ENCODE data around the gene GINS2. TPM values are rescaled to one million over a fixed set of nuclear protein-coding genes. Genes with fewer than 3 reads are reported as not detected.

Gene GINS2
- 12.0 TPM for total RNA-seq (2021; ENCODE audit: unreplicated experiment)
- polyA plus RNA-seq (2012; ENCODE audit: insufficient read length) = 4.2 TPM
- Bru-seq, nascent RNA = percentile 58 among the genes with signal in this experiment
- BruChase-seq, experiment 1, labeled RNA remaining after a 2-hour chase = percentile 54 among the genes with signal in this experiment
- BruChase-seq, experiment 2, labeled RNA remaining after a 6-hour chase = percentile 68 among the genes with signal in this experiment
- long read RNA-seq, transcript GINS2-201 (5 exons, 2,673 nt) = major isoform, 42 of 45 reads
- long read RNA-seq, partial matches to known transcripts = 1 of 45 reads
- long read RNA-seq, other reads (novel, unspliced or antisense) = 2 of 45 reads

DNA sequence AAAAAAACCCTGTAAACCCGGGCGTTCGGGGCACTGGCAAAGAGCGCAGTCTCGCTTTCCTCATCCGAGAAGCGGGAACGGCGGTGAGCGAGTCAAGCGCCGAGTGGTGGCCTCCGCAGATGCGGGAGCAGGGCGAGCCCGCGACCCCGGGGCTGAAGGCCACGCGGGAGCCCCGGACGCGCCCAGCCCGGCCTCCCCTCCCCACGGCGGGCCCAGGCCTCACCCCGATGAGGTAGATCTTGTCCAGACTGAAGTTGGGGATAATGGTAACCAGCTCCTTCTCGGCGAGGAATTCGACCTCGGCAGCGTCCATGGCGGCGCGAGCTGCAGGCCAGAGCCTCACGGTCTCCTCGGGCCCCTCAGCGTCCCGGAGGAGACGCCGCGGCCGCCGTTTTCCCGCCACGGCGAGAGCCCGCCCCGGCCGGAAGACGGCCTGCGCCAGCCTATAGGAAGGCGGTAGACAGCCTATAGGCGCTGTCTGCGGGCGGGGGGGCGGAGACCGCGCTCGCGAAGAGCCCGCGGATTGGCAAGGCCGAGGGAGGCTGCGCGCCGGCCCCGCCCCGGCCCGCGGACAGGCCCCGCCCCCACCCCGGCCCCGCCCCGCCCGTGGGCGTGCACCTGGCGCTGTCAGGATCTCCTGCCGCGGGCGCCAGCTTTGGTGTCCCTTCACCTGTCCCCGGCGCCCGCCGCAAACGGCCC, at the start of gene GINS2:
TSS of gene GINS2 (minus strand) at position 369 of the 699 bp plus-strand sequence. CDS start at position 313, 56 bp downstream.
- no peaks in the 10 kb centered on the region for H3K27me3 ChIP-seq (ENCODE audit: control insufficient read depth, insufficient read depth, low read length)
- ChIA-PET POLR2A (no interaction called here), CTCF (no interaction called here)
- DNase-seq (ENCODE audit: low read depth, low spot score) (no peak), ATAC-seq (peak; percentile 99)
- peaks cover 2% of the 10 kb centered on the region; the same call in 1 of the 2 replicates for H3K36me3 ChIP-seq (ENCODE audit: control insufficient read depth, insufficient read depth, low read length)
- no peaks in the 10 kb centered on the region for H3K9me3 ChIP-seq (ENCODE audit: control insufficient read depth, insufficient read depth, low read depth, low read length)
- H3K27ac ChIP-seq (ENCODE audit: low read length) = no peak within 1 kb of the TSS
- TF ChIP-seq SIN3A (IDR thresholded peaks at IDR 0.05; ENCODE audit: borderline replicate concordance, insufficient read depth, low read depth, low read length) (peak; percentile 90), CTCF (IDR thresholded peaks at IDR 0.05) (no peak)
- intact Hi-C loops (cut with micrococcal nuclease; ENCODE audit: unreplicated experiment) (no loop called here), in situ Hi-C loops (cut with HindIII; ENCODE audit: low pct_unique_long_range_greater_than_20kb, low sequenced_read_pairs) (no loop called here)
- peak within 1 kb of the TSS; percentile 68 for H3K4me3 ChIP-seq (ENCODE audit: low read depth in 2 of 2, low read length in 2 of 2)
- peaks cover 6% of the 10 kb centered on the region; the same call in 1 of the 2 replicates for H3K4me1 ChIP-seq (ENCODE audit: control insufficient read depth, insufficient read depth, low read length)
- BruUV-seq (replicated peaks) = no TSS peak

GRCh38 chr16:85736921-85737320, 48.2 kb upstream of the GINS2 start:
- ATAC-seq (no peak), DNase-seq (ENCODE audit: low read depth, low spot score) (no peak)
- intact Hi-C loops (cut with micrococcal nuclease; ENCODE audit: unreplicated experiment) (no loop called here), in situ Hi-C loops (cut with HindIII; ENCODE audit: low pct_unique_long_range_greater_than_20kb, low sequenced_read_pairs) (no loop called here)
- CTCF ChIA-PET = interaction anchor here (0.6 kb wide), 1 partner anchor 55 kb away, joined by 19 read pairs; no protein-coding TSS in a partner anchor
- no peaks in the 10 kb centered on the region for H3K9me3 ChIP-seq (ENCODE audit: control insufficient read depth, insufficient read depth, low read depth, low read length)
- no TSS peak for BruUV-seq (replicated peaks)
- no peaks in the 10 kb centered on the region for H3K4me1 ChIP-seq (ENCODE audit: control insufficient read depth, insufficient read depth, low read length)
- H3K36me3 ChIP-seq (ENCODE audit: control insufficient read depth, insufficient read depth, low read length) = no peaks in the 10 kb centered on the region
- POLR2A ChIA-PET = interaction anchor here (0.8 kb wide), 1 partner anchor 43 kb away, joined by 5 read pairs; no protein-coding TSS in a partner anchor
- no peak overlapping the region for H3K4me3 ChIP-seq (ENCODE audit: low read depth in 2 of 2, low read length in 2 of 2)
- TF ChIP-seq POLR2AphosphoS5 (IDR thresholded peaks at IDR 0.05; ENCODE audit: low read depth, low read length) (no peak), SIN3A (IDR thresholded peaks at IDR 0.05; ENCODE audit: borderline replicate concordance, insufficient read depth, low read depth, low read length) (no peak), CTCF (IDR thresholded peaks at IDR 0.05) (no peak), TCF7L2 (IDR thresholded peaks at IDR 0.05; ENCODE audit: low read depth, low read length) (no peak)
- TF ChIP-seq, protein P1, sequence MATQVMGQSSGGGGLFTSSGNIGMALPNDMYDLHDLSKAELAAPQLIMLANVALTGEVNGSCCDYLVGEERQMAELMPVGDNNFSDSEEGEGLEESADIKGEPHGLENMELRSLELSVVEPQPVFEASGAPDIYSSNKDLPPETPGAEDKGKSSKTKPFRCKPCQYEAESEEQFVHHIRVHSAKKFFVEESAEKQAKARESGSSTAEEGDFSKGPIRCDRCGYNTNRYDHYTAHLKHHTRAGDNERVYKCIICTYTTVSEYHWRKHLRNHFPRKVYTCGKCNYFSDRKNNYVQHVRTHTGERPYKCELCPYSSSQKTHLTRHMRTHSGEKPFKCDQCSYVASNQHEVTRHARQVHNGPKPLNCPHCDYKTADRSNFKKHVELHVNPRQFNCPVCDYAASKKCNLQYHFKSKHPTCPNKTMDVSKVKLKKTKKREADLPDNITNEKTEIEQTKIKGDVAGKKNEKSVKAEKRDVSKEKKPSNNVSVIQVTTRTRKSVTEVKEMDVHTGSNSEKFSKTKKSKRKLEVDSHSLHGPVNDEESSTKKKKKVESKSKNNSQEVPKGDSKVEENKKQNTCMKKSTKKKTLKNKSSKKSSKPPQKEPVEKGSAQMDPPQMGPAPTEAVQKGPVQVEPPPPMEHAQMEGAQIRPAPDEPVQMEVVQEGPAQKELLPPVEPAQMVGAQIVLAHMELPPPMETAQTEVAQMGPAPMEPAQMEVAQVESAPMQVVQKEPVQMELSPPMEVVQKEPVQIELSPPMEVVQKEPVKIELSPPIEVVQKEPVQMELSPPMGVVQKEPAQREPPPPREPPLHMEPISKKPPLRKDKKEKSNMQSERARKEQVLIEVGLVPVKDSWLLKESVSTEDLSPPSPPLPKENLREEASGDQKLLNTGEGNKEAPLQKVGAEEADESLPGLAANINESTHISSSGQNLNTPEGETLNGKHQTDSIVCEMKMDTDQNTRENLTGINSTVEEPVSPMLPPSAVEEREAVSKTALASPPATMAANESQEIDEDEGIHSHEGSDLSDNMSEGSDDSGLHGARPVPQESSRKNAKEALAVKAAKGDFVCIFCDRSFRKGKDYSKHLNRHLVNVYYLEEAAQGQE (IDR thresholded peaks at IDR 0.05; ENCODE audit: insufficient read depth in 1 of 2, low read depth in 2 of 2, low read length in 1 of 2) = no peak
- no peak overlapping the region for H3K27ac ChIP-seq (ENCODE audit: low read length)
- H3K27me3 ChIP-seq (ENCODE audit: control insufficient read depth, insufficient read depth, low read length) = no peaks in the 10 kb centered on the region
